SK-N-SH (cell line): ENCODE measurements around the gene HOXB7. TPM values are rescaled to one million over a fixed set of nuclear protein-coding genes. Genes with fewer than 3 reads are reported as not detected.

ENCODE experiments used
- CTCF ChIA-PET: fragments of 300-600, 350-600 bp; formaldehyde crosslinking; extraction: SDS; loops from one replicate; lab custom pipeline; 2021; lab: Yijun Ruan, JAX
- POLR2A ChIA-PET: fragments of 350-600 bp; sonication (Branson Sonifier 250); formaldehyde crosslinking; extraction: SDS; loops from one replicate; lab custom pipeline; 2020; ENCODE audit warnings: antibody characterized with exemption, inconsistent platforms; lab: Yijun Ruan, JAX
- DNase-seq: peaks from one replicate; pipeline ENCODE4 v3.0.0; 2012
- H2AFZ ChIP-seq: fragments of 200-600 bp; sonication (generic); 2 replicates; pipeline ENCODE4 v1.8.1; 2016; ENCODE audit warnings: antibody characterized with exemption, mild to moderate bottlenecking, low read depth
- H3F3A ChIP-seq: fragments of 200-600 bp; sonication (generic); replicated peaks from 2 replicates; pipeline ENCODE3; 2016; ENCODE audit warnings: antibody characterized with exemption, mild to moderate bottlenecking; ENCODE audit not compliant: insufficient read depth
- H3K27ac ChIP-seq, 2 experiments: fragments of 200-500 bp in 1 of 2; fragments of 200-600 bp in 1 of 2; sonication (Bioruptor generic) in 1 of 2; sonication (generic), shearing (Covaris generic) in 1 of 2; 2 replicates each; pipeline versions ENCODE4 v1.5.1 to v1.6.1; 2014 to 2016; ENCODE audit warnings: low read depth in 2 of 2, inconsistent platforms in 1 of 2, low read length in 1 of 2, mild to moderate bottlenecking in 1 of 2, mixed read lengths in 1 of 2
- H3K27me3 ChIP-seq: fragments of 200-600 bp; sonication (generic), shearing (Covaris generic); 2 replicates; pipeline ENCODE4 v1.6.1; 2016; ENCODE audit warnings: mixed run types; ENCODE audit not compliant: insufficient read depth
- H3K36me3 ChIP-seq, 2 experiments: fragments of 200-500 bp in 1 of 2; fragments of 200-600 bp in 1 of 2; sonication (Bioruptor generic) in 1 of 2; sonication (generic) in 1 of 2; replicated peaks in 1 of 2; 2 replicates each; pipeline versions ENCODE3 to v1.5.1; 2014 to 2016; ENCODE audit warnings: low read length in 1 of 2, mild to moderate bottlenecking in 1 of 2; ENCODE audit not compliant: insufficient read depth in 2 of 2, control insufficient read depth in 1 of 2
- H3K4me1 ChIP-seq, 2 experiments: fragments of 200-500 bp in 1 of 2; fragments of 200-600 bp in 1 of 2; sonication (Bioruptor generic) in 1 of 2; sonication (generic), shearing (Covaris generic) in 1 of 2; 2 replicates each; pipeline versions ENCODE4 v1.5.1 to v1.6.1; 2014 to 2016; ENCODE audit warnings: low read depth in 1 of 2, low read length in 1 of 2, mixed run types in 1 of 2; ENCODE audit not compliant: insufficient read depth in 2 of 2, control insufficient read depth in 1 of 2
- H3K4me2 ChIP-seq: fragments of 200-600 bp; sonication (generic), shearing (Covaris generic); 2 replicates; pipeline ENCODE4 v1.6.1; 2017; ENCODE audit warnings: mixed run types
- H3K4me3 ChIP-seq, 2 experiments: fragments of 200-500 bp in 1 of 2; fragments of 200-600 bp in 1 of 2; sonication (Bioruptor generic) in 1 of 2; sonication (generic), shearing (Covaris generic) in 1 of 2; 2 replicates each; pipeline versions ENCODE4 v1.5.1 to v1.8.1; 2014 to 2016; ENCODE audit warnings: low read depth in 2 of 2, inconsistent platforms in 1 of 2, low read length in 1 of 2, mild to moderate bottlenecking in 1 of 2, mixed read lengths in 1 of 2, moderate library complexity in 1 of 2
- H3K79me2 ChIP-seq: fragments of 200-600 bp; sonication (generic); 2 replicates; pipeline ENCODE4 v1.8.1; 2017; ENCODE audit warnings: mild to moderate bottlenecking; ENCODE audit not compliant: insufficient read depth
- H3K9ac ChIP-seq: fragments of 200-600 bp; sonication (generic); 2 replicates; pipeline ENCODE4 v1.6.1; 2017; ENCODE audit warnings: mixed run types
- H3K9me2 ChIP-seq: fragments of 200-600 bp; sonication (generic); 2 replicates; pipeline ENCODE4 v1.6.1; 2017; ENCODE audit warnings: mixed run types
- H3K9me3 ChIP-seq: fragments of 200-600 bp; sonication (generic); 2 replicates; pipeline ENCODE4 v1.6.1; 2017; ENCODE audit warnings: mixed run types, mild to moderate bottlenecking, moderate library complexity
- H4K20me1 ChIP-seq: fragments of 200-600 bp; sonication (generic); 2 replicates; pipeline ENCODE4 v1.6.1; 2017; ENCODE audit warnings: mild to moderate bottlenecking, mixed run types; ENCODE audit not compliant: insufficient read depth
- EP300 ChIP-seq, 2 experiments: IDR thresholded peaks; 2 replicates each; pipeline versions ENCODE4 v1.4.0 to v1.6.1; 2012; ENCODE audit warnings: borderline replicate concordance in 1 of 2, low read depth in 1 of 2, low read length in 1 of 2
- EZH2phosphoT487 ChIP-seq: fragments of 200-600 bp; sonication (generic); IDR thresholded peaks from 2 replicates; pipeline ENCODE4 v1.6.1; 2017; ENCODE audit warnings: low read depth, mixed run types, mild to moderate bottlenecking, antibody characterized with exemption, moderate library complexity, borderline replicate concordance
- GABPA ChIP-seq: IDR thresholded peaks from 2 replicates; pipeline ENCODE4 v1.4.0; 2012; ENCODE audit warnings: low read depth, mild to moderate bottlenecking
- GATA2 ChIP-seq: sonication (generic); formaldehyde crosslinking; IDR thresholded peaks from 2 replicates; pipeline ENCODE4 v1.5.0; 2020; ENCODE audit warnings: mild to moderate bottlenecking, missing genetic modification reagents
- MAX ChIP-seq: IDR thresholded peaks from 2 replicates; pipeline ENCODE4 v1.4.0; 2012; ENCODE audit warnings: low read depth
- NFIC ChIP-seq: IDR thresholded peaks from 2 replicates; pipeline ENCODE4 v1.4.0; 2012; ENCODE audit warnings: borderline replicate concordance
- NRF1 ChIP-seq: IDR thresholded peaks from 2 replicates; pipeline ENCODE4 v1.6.1; 2012; ENCODE audit warnings: low read depth, mild to moderate bottlenecking, low read length
- REST ChIP-seq: IDR thresholded peaks from 2 replicates; pipeline ENCODE4 v1.6.1; 2012; ENCODE audit warnings: mild to moderate bottlenecking, low read depth, low read length, moderate library complexity
- RXRA ChIP-seq: IDR thresholded peaks from 2 replicates; pipeline ENCODE4 v1.4.0; 2012; ENCODE audit warnings: low read depth, mild to moderate bottlenecking, borderline replicate concordance
- TEAD4 ChIP-seq: IDR thresholded peaks from 2 replicates; pipeline ENCODE4 v1.4.0; 2012; ENCODE audit warnings: mild to moderate bottlenecking, borderline replicate concordance; ENCODE audit not compliant: insufficient read depth
- YY1 ChIP-seq: IDR thresholded peaks from 2 replicates; pipeline ENCODE4 v1.4.0; 2012; ENCODE audit warnings: low read depth, mild to moderate bottlenecking
- WGBS: methylation state at CpG from one replicate; pipeline ENCODE4 v1.1.6; 2017; ENCODE audit warnings: low lambda C conversion rate; 5-methylcytosine and 5-hydroxymethylcytosine counted together
- polyA plus RNA-seq, 3 experiments: library from polyadenylated mRNA; depleted of rRNA; stranded (reverse); fragments of >200 nt; gene quantifications; 2 replicates each; pipeline ENCODE4 v1.2.3, GENCODE V29; 2012

Gene HOXB7
- polyA plus RNA-seq, 1 of the 3 experiments (the other 2 are of a cell fraction), result not detected

- TF ChIP-seq MAX (no peak), REST (no peak), EP300 (IDR thresholded peaks at IDR 0.05; ENCODE audit: borderline replicate concordance in 1 of 2, low read depth in 1 of 2, low read length in 1 of 2) (no peak), EZH2phosphoT487 (no peak), GATA2 (CRISPR knock-in tag) (no peak), TEAD4 (no peak), GABPA (no peak), NFIC (no peak)
- no peaks in the 10 kb centered on the region for H4K20me1 ChIP-seq
- WGBS, result 16% methylated on average over 2 of the region's 2 CpGs
- H3K9ac ChIP-seq, result no peak overlapping the region
- no peak overlapping the region for H3K4me3 ChIP-seq
- no peaks in the 10 kb centered on the region for H3K79me2 ChIP-seq
- no peaks in the 10 kb centered on the region for H3K36me3 ChIP-seq
- CTCF ChIA-PET, result interaction anchor here (0.8 to 3.3 kb wide), 11 partner anchors 25 to 639 kb away, joined by 3 to 20 read pairs (median 3); partner anchors contain the start of gene CDK5RAP3
- no peaks in the 10 kb centered on the region for H3K9me2 ChIP-seq
- no peak overlapping the region for H3K27ac ChIP-seq
- H3K4me1 ChIP-seq, result peaks cover 2 to 3% of the 10 kb centered on the region in 2 experiments; a peak in 1 of 4 replicates
- no peak overlapping the region for H3K4me2 ChIP-seq
- no peaks in the 10 kb centered on the region for H3K9me3 ChIP-seq
- H3K27me3 ChIP-seq, result peaks cover 100% of the 10 kb centered on the region
- POLR2A ChIA-PET, result no interaction called here
- no peaks in the 10 kb centered on the region for H3F3A ChIP-seq
- H2AFZ ChIP-seq, result no peak overlapping the region
- no peak for DNase-seq
Measured at GRCh38 chr17:48588074-48588415, 22.8 kb downstream of the HOXB7 start.

- no peaks in the 10 kb centered on the region for H3K79me2 ChIP-seq
- no peaks in the 10 kb centered on the region for H3F3A ChIP-seq
- H3K4me2 ChIP-seq, result no peak overlapping the region
- H3K9me3 ChIP-seq, result no peaks in the 10 kb centered on the region
- no peak overlapping the region for H3K9ac ChIP-seq
- H3K27me3 ChIP-seq, result peaks cover 100% of the 10 kb centered on the region
- H3K4me3 ChIP-seq, result no peak overlapping the region
- DNase-seq, result no peak
- ChIA-PET POLR2A (no interaction called here), CTCF (interaction anchor here (0.6 to 3.3 kb wide), 13 partner anchors 12 to 639 kb away, joined by 3 to 20 read pairs (median 3); no protein-coding TSS in a partner anchor)
- no peak overlapping the region for H3K27ac ChIP-seq
- H4K20me1 ChIP-seq, result no peaks in the 10 kb centered on the region
- TF ChIP-seq EZH2phosphoT487 (0 out of 2 replicates have a peak, but pooled peaks have one; percentile 50), YY1 (no peak), NRF1 (no peak), RXRA (no peak)
- no peaks in the 10 kb centered on the region for H3K9me2 ChIP-seq
- peaks cover 2 to 3% of the 10 kb centered on the region in 2 experiments; a peak in 1 of 4 replicates for H3K4me1 ChIP-seq
- no peak overlapping the region for H2AFZ ChIP-seq
- 8% methylated on average over 5 of the region's 5 CpGs for WGBS
- no peaks in the 10 kb centered on the region for H3K36me3 ChIP-seq
Measured at GRCh38 chr17:48587276-48588073, 23.3 kb downstream of the HOXB7 start.
